Myocyte (in vitro differentiated cells): ENCODE data around the gene ABLIM1. TPM values are rescaled to one million over a fixed set of nuclear protein-coding genes. Genes with fewer than 3 reads are reported as not detected.

Experiments used
- DNase-seq: peaks from one replicate; pipeline ENCODE4 v3.0.0-alpha.2; 2012; ENCODE audit warnings: low read depth
- total RNA-seq: library from RNA; depleted of rRNA; stranded (reverse); fragments of >200 nt; gene quantifications from 2 replicates; pipeline ENCODE4 v1.2.3, GENCODE V29; 2014

ABLIM1 gene
- total RNA-seq, 1 donor from 2014 or later: 21.2 TPM

DNA sequence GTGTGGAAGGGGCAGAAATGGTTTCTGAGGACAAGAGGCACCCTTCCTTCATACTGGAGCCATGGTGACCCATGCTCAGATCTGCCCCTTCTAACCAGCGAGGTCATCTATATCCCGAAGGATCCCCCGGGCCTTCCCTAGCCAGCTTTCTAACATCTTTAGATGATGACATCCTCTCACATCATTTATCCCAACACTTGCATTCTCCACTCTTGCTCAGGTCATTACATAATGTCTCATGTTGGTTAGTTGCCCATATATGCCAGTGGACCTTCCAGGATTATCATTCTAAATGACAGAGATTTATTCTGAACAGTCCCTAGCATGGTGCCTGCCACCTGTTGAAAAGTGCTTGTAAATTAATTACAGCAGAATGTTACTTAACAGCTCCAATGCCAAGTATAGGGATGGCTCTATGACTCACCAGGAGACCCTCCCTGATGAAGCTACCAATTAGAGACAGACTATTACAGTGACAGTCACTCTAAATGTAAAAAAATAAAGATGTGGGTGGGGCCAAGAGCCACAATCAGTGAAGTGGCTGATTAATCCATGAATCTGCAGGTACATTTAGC lies 22.6 kb upstream of the ABLIM1 start:
- peak; percentile 24 for DNase-seq

DNA sequence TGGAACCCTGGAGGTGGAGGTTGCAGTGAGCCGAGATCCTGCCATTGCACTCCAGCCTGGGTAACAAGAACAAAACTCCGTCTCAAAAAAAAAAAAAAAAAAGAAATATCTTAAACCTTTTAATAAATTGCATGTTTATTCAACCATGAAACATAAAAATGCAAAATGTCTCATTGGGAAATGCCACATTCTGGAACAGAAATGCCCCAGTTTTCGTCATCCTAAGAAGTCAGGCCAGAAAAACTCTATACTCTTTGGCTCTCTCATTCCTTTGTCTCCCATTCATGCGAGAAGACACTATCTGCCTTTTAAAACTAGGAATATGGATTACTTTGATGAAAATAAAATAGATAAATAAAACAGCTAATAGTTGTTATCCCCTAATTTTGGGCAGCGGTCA lies 21.5 kb upstream of the ABLIM1 start:
- no peak for DNase-seq

DNA sequence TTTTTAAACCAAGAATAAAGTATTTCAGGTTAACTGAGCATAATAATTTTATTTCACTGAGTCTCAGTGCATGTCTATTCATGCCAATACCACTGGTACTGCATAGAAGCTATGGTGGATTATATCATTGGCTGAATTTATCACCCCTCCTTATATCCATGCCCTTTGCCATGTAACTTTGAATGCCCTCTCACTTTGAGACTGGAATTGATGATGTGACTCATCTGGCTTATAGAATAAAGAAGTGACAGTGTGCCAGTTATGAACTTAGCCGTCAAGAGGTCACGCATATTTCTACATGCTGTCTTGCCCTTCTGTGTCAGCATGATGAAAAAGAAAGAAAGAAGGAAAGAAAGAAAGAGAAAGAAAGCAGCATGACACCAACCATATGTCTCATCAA lies 20.7 kb upstream of the ABLIM1 start:
- no peak for DNase-seq

DNA sequence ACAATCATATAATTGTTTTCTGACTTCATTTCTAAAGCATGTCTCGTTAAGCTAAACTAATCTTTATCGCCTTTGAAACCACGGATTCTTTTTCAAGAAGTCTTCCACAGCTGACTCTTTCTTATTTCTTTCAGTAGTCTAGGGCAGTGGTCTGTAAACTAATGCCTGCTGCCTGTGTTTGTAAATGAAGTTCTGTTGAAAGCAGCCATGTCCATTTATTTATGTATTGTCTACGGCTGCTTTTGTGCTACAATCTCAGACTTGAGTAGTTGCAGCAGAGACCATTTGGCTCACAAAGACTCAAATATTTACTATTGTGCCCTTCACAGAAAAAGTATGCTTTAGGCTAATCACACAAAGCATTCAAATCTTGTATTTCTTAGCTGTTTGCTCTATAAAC lies 20.3 kb upstream of the ABLIM1 start:
- no peak for DNase-seq

DNA sequence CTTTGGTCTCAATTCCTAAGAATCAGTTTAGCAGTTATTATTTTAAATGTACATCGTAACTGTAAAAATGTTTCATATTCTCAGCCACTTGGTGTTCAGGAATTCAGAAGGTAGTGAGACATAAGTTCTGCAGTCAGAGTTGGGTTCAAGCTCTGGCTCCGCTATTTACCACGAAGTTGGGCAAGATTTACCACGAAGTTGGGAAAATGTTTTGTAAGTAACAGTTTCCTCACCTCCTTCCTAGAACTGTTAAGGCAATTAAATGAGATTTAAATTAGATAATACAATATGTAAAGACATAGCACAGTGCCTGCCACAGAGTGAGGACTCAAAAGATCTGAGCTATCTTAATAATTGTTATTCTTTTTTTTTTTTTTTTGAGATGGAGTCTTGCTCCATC lies 16.3 kb upstream of the ABLIM1 start:
- DNase-seq: no peak

DNA sequence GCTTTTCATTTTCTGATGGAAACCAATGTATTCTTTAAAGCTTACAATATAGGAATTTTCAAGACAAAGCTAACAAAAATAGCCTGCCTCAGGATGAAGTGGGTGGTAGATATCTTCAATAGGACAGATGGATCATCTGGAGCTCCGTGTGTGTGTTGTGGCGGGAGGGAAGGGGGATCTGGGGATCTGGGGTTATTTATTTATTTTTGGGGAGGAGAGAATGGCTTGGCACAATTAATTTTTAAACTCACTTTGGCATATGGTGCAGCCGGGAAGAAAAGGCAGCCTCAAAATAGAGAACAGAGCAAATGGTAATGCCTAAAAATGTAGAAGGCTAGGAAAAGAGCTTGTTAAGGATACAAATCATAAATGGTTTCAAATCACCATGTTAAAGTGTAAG lies 11.6 kb upstream of the ABLIM1 start:
- DNase-seq: no peak

DNA sequence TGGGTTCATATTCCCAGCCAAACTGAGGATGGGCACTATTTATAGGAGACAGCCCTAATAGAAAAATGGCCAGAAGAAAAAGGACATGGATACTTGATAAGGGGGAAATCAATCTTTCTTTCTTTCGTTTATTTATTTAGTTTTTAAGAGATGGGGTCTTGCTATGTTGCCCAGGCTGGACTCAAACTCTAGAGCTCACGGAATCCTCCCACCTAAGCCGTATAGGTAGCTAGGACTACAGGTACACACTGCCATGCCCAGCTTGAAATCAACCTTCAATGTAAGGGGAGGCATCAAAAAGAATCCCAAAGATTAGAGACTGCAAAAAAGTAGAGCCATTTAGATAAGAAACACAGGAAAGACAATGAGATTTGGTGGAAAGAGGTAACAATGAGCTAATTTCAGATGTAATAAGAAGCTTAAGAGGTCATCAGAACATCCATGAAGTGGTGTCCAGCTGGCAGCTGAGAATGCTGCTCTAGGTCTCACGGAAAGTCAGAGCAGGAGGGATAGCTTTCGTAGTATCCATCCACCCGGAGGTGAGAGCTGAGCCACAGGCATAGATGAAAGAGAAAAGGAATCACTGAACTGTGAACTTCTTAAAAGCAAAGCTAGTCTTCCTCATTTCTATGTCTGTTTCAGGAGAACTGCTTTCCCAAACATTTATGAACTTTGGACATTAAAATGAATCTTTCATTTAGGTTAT lies 10.5 kb upstream of the ABLIM1 start:
- DNase-seq: no peak

DNA sequence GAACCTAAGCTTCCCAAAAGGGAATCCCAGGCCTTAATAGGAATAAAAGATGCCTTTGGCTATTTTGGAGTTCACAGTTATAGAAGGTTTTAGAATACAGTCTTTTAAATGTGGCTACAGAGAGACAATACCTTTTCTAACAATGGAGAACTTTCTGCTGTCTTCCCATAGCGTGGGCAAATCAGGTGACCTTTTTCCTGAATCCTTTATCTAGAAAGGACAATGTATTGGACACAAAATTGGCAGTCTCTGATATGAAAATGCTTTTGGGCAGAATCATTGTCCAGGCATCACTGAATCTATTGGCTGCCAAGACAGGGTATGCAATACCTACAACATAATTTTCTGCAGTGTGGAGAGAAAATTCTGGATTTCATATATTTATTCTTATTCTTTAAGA lies 7.8 kb upstream of the ABLIM1 start:
- DNase-seq: no peak

DNA sequence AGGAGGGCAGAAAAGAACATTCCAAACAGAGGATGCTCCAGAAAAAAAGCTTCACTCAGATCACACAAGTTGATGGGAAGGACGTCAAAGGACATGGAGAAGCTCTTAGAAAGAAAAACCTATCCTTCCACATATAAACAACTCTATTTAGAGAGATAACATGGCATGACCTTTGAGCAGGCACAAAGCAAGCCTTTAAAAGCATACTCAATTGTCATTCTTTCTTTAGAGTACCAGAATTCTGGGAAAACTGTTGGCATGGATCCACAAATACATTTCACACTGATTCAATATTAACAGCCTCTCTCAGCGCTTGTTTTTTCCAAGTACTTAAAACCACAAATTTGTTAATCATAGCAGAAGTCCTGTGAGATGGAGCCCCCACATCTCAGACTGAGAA lies 7.3 kb upstream of the ABLIM1 start:
- no peak for DNase-seq

DNA sequence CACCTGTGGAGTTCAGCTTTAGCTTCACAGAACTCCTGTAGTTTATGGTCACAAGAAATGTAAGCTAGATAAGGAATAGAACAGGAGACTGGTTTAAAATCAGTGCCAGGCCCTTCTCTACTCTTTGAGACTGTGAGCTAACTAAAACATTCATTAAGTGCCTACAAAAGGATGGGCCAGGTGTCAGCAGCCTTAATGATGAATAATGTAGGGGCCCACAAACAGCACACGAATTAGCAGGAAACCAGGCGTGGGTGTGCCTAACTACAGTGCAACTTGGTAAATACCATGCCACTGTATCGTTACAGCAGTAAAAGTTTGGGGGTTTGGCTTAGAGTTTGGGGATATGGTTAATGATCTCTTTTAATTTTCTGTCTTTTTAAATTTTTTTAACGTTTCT lies 6.1 kb upstream of the ABLIM1 start:
- DNase-seq: no peak

DNA sequence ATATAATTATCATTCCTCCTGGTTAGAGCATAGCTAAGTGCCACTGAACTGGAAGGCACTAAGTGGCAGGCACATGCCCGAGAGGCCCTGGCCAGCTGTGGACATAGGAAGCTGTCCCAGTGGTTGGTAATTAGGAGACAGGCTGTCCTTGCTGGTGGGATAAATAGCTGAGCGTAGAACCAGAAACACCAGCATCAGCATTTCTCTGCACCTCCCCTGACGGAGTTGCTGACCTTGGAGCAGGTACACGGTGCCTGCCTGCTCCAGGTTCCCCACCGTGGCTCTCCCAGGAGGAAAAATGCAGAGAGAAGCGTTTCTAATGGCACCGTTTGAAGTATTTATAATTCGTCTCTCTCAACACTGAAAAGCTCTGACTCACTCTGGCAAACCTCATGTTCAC lies 5.6 kb upstream of the ABLIM1 start:
- no peak for DNase-seq

DNA sequence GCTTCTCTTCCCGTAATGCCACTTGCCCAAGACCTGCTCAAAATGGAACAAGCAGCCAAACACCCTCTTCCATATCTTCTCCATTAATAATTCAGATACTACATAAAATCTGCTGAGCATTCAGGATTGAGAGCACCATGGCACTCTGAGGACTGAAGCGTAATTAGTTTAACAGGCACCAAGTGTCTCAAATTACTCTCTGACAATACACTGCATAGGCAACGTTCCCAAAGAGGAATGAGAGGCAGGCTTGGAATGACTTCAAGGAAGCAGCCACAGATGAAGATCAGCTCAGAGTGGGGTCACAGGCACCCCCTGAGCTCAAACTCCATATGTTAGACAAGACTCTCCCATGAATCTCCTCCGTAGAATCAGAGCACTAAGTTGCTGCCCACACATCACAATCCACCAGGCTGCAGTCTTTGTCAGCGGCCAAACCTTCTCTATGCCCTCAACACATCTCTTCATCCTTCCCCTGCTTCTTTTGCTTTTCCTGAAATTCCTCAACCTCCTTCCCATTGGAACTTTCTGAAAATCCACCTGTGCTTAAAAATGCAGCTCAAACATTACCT lies 4.7 kb upstream of the ABLIM1 start:
- DNase-seq: no peak

DNA sequence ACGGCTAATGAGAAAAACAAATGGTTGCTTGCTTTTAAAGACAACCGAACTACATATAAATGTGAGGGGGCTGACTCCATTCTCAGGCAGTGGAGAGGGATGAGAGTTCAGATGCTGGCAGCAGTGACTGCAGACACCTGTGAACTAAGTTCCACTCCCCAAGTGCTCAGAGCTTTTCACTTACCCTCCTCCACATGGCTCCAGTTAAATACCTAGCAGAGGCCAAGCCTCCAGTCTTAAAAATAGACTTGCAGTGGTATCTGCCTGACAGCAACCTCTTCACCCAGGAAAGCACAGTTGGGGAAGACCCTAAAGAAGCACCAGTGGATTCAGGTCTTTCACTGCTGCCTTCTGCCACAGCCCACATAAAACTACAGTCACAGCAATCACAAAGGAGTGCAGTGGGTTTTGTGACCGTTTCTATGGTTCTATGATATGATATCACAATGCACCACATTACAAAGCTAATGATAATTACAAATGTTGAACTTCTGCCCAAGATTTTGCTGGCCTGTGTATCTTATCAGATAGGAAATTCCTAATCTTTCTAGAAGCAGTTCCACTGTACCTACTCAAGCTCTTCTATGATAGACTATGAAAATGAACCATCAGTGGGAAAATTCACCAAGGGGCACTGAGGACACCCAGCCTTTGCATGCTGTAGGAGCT lies 3.3 kb upstream of the ABLIM1 start:
- DNase-seq: no peak

DNA sequence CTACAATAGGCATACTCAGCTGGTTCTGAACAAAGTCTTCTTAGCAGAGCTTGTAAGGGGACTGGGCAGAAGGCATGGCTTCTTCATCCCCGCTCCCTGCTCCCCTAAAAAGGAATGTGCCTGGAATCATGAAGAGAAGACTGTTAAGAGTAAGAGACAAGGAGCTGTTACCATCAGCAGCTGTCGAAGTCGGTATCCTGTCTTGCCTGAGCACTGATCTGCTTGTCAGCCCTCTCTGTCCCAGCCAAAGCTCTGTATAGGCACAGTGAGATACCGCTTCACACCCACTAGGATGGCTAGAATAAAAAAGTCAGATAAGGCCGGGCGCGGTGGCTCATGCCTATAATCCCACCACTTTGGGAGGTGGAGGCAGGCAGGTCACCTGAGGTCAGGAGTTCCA lies 2.4 kb downstream of the ABLIM1 start:
- no peak for DNase-seq

DNA sequence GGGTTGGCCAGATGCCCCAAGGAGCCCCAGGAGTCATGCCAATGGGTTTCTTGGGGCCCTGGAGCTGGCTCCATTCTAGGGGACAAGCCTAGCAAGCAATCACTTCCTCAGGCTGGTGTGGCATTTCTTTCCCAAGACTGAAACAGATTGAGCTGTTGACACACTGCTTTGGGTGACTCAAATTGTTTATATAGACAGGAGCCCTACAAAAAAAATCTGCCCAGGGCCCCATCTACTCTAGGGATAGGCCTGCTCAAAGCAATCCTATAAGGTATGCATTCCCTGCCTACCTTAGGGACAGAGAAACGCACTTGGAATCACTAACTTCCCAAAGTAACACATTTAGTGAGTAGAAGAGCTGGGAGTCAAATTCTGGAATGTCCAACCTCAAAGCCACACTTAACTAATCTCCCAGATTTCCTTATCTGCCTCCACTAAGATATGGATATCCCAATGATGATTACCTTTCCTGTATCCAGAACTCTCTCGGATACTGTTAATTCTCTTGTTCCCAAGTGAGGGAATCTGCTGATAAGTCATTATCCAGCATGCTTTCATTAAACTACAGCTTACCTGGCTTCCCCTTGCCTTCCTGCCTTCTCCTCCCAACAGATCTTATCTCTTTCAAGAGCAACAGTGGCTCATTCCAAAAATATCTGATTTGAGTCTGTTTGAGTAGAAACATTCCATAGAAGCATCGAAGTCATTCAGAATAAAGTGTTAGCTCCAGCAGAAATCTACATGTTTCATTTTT lies 3.1 kb downstream of the ABLIM1 start:
- no peak for DNase-seq

DNA sequence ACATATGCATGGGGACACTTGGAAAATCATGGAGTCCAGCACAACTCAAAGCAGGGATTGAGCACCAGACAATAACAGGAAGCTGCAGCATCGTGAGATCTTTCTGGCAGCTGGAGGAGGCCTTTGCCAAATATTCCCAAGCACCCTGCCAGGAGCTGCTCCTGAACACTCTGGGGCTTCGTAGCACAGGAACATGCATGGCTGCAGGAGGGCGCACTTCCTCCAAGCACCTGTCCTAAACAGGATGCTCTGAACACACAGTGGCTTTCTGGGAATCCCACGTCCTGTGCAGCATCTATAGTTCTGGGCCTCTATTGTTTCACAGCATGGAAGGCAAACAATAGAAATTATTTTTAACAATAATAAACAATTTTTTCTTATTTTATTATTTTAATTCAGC lies 4.1 kb downstream of the ABLIM1 start:
- DNase-seq: no peak

DNA sequence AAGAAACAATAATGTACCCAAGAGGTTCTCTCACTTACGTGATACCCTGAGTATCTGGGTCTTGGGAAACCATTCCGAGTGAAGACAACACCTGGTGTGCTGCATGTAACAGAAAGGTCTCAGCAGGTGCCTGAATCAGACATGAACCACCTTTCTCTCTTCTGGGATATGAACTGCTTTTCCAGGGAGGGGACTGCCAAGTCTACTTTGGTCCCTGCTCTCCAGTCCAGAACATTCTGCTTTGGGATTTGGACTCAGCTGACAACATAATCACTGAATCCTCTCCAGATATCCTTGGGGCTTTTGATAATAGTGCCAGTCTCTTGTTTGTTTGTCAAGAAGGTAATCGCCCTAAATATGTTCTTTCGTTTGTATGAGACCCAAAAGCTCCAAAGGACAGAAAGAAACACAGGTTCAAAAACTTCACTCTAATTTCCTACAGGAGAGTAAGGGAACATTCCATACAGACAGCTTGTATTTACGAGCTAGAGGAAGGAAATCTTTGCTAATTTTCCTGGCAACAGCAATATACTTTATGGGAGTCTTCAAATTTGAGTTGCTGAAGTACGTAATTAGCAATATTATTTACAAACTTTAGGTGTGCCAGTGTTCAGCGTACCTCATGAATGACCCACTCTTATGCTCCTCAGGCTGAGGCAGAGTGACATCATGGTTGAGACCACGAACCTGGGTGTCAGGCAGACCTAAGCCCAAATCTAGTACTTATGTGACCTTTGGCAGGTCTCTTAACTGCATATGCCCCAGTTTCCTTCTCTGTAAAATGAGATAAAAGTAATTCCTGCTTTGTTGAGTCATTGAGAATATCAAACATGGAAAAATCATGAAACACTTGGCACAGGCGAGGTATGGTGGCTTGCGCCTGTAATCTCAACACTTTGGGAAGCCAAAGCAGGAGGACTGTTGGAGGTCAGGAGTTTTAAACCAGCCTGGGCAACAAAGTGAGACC lies 5.4 kb downstream of the ABLIM1 start:
- DNase-seq: no peak

DNA sequence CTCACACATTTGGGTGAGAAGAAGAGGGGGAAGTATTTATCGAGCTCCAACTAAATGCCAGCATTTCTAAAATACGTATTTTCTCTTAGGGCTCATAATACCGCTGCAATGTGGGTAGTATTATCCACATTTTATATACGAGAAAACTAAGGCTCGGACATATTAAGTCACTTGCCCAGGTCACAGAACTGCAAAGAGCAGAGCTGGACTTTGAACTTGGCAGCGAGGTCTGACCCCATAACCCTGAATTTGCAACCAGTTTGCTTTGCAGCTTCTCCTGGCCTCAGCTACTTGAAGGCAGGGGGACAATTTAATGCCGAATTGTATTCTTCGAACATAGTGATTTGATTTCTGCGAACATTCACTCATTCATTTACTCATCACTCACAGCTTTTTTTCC lies 7.2 kb downstream of the ABLIM1 start:
- no peak for DNase-seq

DNA sequence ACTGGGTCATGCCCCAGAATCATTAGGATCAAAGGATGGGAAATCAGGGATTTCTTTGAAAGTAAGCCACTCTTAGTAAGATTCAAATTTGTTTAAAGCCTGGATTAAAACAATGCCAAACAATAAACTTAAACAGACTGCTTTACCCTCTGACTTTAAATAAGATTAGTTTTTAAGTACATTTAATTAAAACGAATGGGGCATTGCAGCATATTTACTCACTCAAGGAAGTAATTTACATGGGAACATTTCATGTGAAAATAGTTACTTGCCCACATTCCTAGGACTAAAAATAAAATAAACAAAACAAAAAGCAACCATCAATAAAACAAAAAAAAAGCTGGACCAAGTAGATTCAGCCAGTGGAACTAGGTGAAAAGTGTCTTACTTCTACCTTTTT lies 7.8 kb downstream of the ABLIM1 start:
- DNase-seq: no peak

DNA sequence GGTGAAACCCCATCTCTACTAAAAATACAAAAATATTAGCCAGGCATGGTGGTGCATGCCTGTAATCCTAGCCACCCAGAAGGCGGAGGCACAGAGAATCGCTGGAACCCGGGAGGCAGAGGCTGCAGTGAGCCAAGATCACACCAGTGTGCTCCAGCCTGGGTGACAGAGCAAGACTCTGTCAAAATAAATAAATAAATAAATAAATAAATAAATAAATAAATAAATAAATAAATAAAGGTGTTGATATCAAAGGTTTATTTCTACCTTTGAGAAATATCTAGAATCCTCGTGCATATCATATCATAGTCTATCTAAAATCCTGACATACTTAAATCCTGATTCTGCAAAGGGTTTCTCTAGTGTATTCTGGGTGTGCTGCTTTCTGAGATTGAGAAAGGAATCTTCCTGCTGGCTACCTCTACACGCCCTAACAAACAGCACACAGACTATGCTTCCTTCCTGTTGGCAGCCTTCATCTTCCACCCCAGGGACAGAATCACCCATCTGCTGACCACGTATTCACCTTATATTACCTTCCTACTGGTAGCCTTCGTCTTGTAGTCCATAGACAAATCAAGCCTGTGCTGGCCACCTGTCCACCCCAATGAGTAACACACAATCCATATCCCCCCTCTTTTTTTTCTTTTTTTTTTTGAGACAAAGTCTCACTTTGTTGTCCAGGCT lies 8.7 kb downstream of the ABLIM1 start:
- no peak for DNase-seq
